ENCODE results near the gene KRTAP4-2. TPM values are rescaled to one million over a fixed set of nuclear protein-coding genes. Genes with fewer than 3 reads are reported as not detected.

The KRTAP4-2 gene
- total RNA-seq, 2 donors from 2014 or later, result not detected

DNA sequence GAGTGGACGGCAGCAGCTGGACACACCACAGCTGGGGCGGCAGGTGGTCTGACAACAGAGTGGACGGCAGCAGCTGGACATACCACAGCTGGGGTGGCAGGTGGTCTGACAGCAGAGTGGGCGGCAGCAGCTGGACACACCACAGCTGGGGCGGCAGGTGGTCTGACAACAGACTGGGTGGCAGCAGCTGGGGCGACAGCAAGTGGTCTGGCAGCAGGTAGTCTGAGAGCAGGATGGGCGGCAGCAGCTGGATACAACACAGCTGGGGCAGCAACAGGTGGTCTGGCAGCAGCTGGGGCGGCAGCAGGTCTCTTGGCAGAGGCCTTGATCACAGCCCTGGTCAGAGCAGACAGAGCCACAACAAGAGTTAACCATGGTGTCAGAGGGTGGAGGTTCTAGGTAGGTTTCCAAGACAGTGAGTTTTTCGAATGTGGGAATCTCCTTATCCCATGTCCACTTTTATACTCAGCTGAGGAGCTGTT lies 6.5 kb upstream of the KRTAP4-2 start, which contains the start of gene KRTAP4-1:
KRTAP4-1 (minus strand) TSS at position 432 of the 482 bp plus-strand sequence; CDS start at position 375, 57 bp downstream.
- H3K27me3 Mint-ChIP-seq (ENCODE audit: insufficient read depth), result peaks cover 3% of the 10 kb centered on the region
- Histone ChIP-seq H3K27me3 (ENCODE audit: control insufficient read depth, insufficient read depth, low read length, poor library complexity, severe bottlenecking) (no peaks in the 10 kb centered on the region), H3K9me3 (ENCODE audit: control insufficient read depth, low read length) (no peaks in the 10 kb centered on the region), H3K4me3 (ENCODE audit: low read length) (no peak within 1 kb of the TSS), H3K36me3 (ENCODE audit: control insufficient read depth, insufficient read depth, low read length) (no peaks in the 10 kb centered on the region), H3K4me1 (ENCODE audit: control insufficient read depth, insufficient read depth, low read length) (no peaks in the 10 kb centered on the region), H3K27ac (ENCODE audit: low read depth, low read length) (no peak within 1 kb of the TSS), H3K9ac (ENCODE audit: extremely low read depth, low read length, poor library complexity, severe bottlenecking) (no peak within 1 kb of the TSS)
- peaks cover 1% of the 10 kb centered on the region for H3K4me1 Mint-ChIP-seq
- H3K9me3 Mint-ChIP-seq, result no peaks in the 10 kb centered on the region
- TF ChIP-seq, protein P1, sequence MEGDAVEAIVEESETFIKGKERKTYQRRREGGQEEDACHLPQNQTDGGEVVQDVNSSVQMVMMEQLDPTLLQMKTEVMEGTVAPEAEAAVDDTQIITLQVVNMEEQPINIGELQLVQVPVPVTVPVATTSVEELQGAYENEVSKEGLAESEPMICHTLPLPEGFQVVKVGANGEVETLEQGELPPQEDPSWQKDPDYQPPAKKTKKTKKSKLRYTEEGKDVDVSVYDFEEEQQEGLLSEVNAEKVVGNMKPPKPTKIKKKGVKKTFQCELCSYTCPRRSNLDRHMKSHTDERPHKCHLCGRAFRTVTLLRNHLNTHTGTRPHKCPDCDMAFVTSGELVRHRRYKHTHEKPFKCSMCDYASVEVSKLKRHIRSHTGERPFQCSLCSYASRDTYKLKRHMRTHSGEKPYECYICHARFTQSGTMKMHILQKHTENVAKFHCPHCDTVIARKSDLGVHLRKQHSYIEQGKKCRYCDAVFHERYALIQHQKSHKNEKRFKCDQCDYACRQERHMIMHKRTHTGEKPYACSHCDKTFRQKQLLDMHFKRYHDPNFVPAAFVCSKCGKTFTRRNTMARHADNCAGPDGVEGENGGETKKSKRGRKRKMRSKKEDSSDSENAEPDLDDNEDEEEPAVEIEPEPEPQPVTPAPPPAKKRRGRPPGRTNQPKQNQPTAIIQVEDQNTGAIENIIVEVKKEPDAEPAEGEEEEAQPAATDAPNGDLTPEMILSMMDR (conservative IDR thresholded peaks at IDR 0.05), result no peak
- 80 to 83% methylated on average over 4 to 8 of the region's 9 CpGs for WGBS, 2 experiments (ENCODE audit: insufficient coverage in 1 of 2, insufficient read length in 1 of 2)
- no peak within 1 kb of the TSS for H3K27ac Mint-ChIP-seq
- H3K4me3 Mint-ChIP-seq, result no peak within 1 kb of the TSS
- DNase-seq, result no peak
- H3K36me3 Mint-ChIP-seq (ENCODE audit: low read depth), result no peaks in the 10 kb centered on the region

DNA sequence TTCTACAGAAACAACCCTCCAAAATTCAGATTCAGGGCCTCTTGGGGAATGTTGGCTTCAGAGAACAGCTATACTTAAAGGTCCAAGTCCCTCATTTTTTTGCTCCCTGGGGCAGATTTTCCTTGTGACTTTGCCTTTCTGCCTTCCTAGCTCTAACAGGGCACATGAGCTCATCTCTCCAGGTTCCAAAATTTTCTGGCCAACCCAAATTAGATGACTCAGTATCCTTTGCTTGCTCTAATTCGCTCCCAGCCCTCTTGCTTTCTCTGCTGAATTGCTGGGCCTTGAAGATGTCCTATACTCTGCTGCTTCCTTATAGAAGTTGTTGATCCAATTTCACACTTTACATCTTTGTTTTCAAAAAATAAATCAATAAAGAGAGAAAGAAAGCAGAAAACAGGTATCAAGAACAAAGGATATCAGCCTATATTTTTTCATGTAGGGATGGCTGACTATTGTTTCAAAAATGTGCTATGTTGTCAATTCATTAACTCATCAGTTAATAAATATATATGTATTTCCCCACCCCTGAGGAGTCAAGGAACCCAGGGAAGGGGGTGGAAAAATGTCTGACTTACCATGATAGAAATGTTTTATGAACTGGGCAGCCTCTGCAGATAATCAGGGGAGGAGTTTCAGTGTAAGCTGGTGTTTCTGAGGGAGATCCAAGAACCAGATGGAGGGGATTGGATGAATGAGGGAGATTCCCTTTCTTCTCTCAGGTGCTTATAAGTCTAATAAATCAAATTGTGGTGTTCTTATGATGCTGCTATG lies 1.0 kb upstream of the KRTAP4-2 start:
- TF ChIP-seq, protein P1 (conservative IDR thresholded peaks at IDR 0.05), result no peak
- 96 to 100% methylated on average over 1 of the region's 1 CpG for WGBS, 2 experiments (ENCODE audit: insufficient coverage in 1 of 2, insufficient read length in 1 of 2)
- Mint-ChIP-seq H3K36me3 (ENCODE audit: low read depth) (no peaks in the 10 kb centered on the region), H3K9me3 (no peaks in the 10 kb centered on the region), H3K27ac (no peak overlapping the region), H3K4me1 (peaks cover 1% of the 10 kb centered on the region), H3K27me3 (ENCODE audit: insufficient read depth) (peaks cover 1% of the 10 kb centered on the region), H3K4me3 (no peak overlapping the region)
- DNase-seq, result no peak
- Histone ChIP-seq H3K36me3 (ENCODE audit: control insufficient read depth, insufficient read depth, low read length) (no peaks in the 10 kb centered on the region), H3K4me1 (ENCODE audit: control insufficient read depth, insufficient read depth, low read length) (no peaks in the 10 kb centered on the region), H3K27ac (ENCODE audit: low read depth, low read length) (no peak overlapping the region), H3K4me3 (ENCODE audit: low read length) (no peak overlapping the region), H3K9ac (ENCODE audit: extremely low read depth, low read length, poor library complexity, severe bottlenecking) (no peak overlapping the region), H3K9me3 (ENCODE audit: control insufficient read depth, low read length) (no peaks in the 10 kb centered on the region), H3K27me3 (ENCODE audit: control insufficient read depth, insufficient read depth, low read length, poor library complexity, severe bottlenecking) (no peaks in the 10 kb centered on the region)

DNA sequence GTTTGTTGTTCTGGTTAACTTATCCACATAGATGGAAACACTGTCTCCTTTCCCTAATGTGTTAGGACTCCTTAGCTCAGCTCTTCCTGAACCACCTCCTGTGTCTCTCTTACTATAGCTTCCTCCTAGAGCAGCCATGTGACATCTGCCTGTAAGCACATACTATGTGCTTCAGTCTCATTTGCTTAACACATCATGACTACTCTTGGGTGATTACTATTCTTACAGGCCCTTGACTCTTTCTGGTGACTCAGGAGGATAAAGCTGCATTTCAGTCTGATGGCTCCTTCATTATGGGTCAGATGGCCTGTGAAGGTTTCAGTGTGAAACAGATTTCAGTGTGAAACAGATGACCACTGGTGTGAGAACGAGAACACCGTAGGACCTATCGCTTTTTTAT lies 320 bp upstream of the KRTAP4-2 start:
- Histone ChIP-seq H3K27ac (ENCODE audit: low read depth, low read length) (no peak overlapping the region), H3K9ac (ENCODE audit: extremely low read depth, low read length, poor library complexity, severe bottlenecking) (no peak overlapping the region), H3K4me3 (ENCODE audit: low read length) (no peak overlapping the region), H3K27me3 (ENCODE audit: control insufficient read depth, insufficient read depth, low read length, poor library complexity, severe bottlenecking) (no peaks in the 10 kb centered on the region), H3K9me3 (ENCODE audit: control insufficient read depth, low read length) (no peaks in the 10 kb centered on the region), H3K4me1 (ENCODE audit: control insufficient read depth, insufficient read depth, low read length) (no peaks in the 10 kb centered on the region), H3K36me3 (ENCODE audit: control insufficient read depth, insufficient read depth, low read length) (no peaks in the 10 kb centered on the region)
- Mint-ChIP-seq H3K4me1 (peaks cover 1% of the 10 kb centered on the region), H3K36me3 (ENCODE audit: low read depth) (no peaks in the 10 kb centered on the region), H3K4me3 (no peak overlapping the region), H3K9me3 (no peaks in the 10 kb centered on the region), H3K27ac (no peak overlapping the region), H3K27me3 (ENCODE audit: insufficient read depth) (peaks cover 2% of the 10 kb centered on the region)
- DNase-seq, result no peak
- whole genome bisulfite sequencing, 2 experiments (ENCODE audit: insufficient coverage in 1 of 2, insufficient read length in 1 of 2), result 91 to 97% methylated on average over 3 of the region's 3 CpGs
- TF ChIP-seq, protein P1 (conservative IDR thresholded peaks at IDR 0.05), result no peak
